Right renal cortex interstitium (tissue), 3 donors: ENCODE data around the gene RTF1. TPM values are rescaled to one million over a fixed set of nuclear protein-coding genes. Genes with fewer than 3 reads are reported as not detected.
"Not testable (repeated sequence)": the region's sequence is repeated elsewhere in the genome, so short reads cannot be mapped to it uniquely, and the experiment has no call there.

ENCODE experiments used
- DNase-seq, 3 donors: peaks; one replicate each; pipeline ENCODE4 v3.0.0-alpha.2; 2013; ENCODE audit warnings: low read depth in 3 of 3, low spot score in 2 of 3
- polyA plus RNA-seq, 3 donors: library from polyadenylated mRNA; unstranded; fragments of 120-200 nt; gene quantifications; one replicate each; pipeline ENCODE4 v1.2.1, GENCODE V29; 2013; ENCODE audit not compliant: insufficient read length in 3 of 3

Gene RTF1
- polyA plus RNA-seq, 3 donors, result 67.2 to 70.0 (median 67.6) TPM

- no peak for DNase-seq
Observed at GRCh38 chr15:41435037-41435786, 18.3 kb downstream of the RTF1 start.

- no peak for DNase-seq
Observed at GRCh38 chr15:41437448-41437847, 20.6 kb downstream of the RTF1 start.

GRCh38 chr15:41438206-41438605, 21.3 kb downstream of the RTF1 start:
- DNase-seq, result no peak

- DNase-seq, result not testable (repeated sequence)
Observed at GRCh38 chr15:41438745-41439144, 21.9 kb downstream of the RTF1 start.

GRCh38 chr15:41443275-41443674, 26.4 kb downstream of the RTF1 start:
- DNase-seq, result no peak

GRCh38 chr15:41445399-41445798, 28.5 kb downstream of the RTF1 start:
- DNase-seq, result no peak

GRCh38 chr15:41462084-41462795, 45.3 kb downstream of the RTF1 start:
- DNase-seq, result no peak

- DNase-seq, result no peak
Observed at GRCh38 chr15:41464889-41465580, 48.1 kb downstream of the RTF1 start.

- peak in 2 of 3 donors; percentile 23 to 26 for DNase-seq
Observed at GRCh38 chr15:41465822-41466421, 49.0 kb downstream of the RTF1 start.

- DNase-seq, result no peak
Observed at GRCh38 chr15:41466711-41467110, 49.8 kb downstream of the RTF1 start.

GRCh38 chr15:41469644-41470043, 52.7 kb downstream of the RTF1 start:
- not testable (repeated sequence) for DNase-seq

- no peak for DNase-seq
Observed at GRCh38 chr15:41473418-41473817, 56.5 kb downstream of the RTF1 start.

GRCh38 chr15:41474436-41474835, 57.5 kb downstream of the RTF1 start:
- no peak for DNase-seq

GRCh38 chr15:41474941-41475340, 58.0 kb downstream of the RTF1 start:
- no peak for DNase-seq

GRCh38 chr15:41476416-41477048, 59.6 kb downstream of the RTF1 start:
- no peak for DNase-seq

- no peak for DNase-seq
Observed at GRCh38 chr15:41480396-41481140, 63.7 kb downstream of the RTF1 start.

- no peak for DNase-seq
Observed at GRCh38 chr15:41482110-41482877, 65.4 kb downstream of the RTF1 start.

GRCh38 chr15:41483115-41483514, 66.2 kb downstream of the RTF1 start:
- no peak for DNase-seq

GRCh38 chr15:41483519-41483918, 66.6 kb downstream of the RTF1 start:
- DNase-seq, result no peak
